Prostate gland (tissue), 2 donors: ENCODE results near the gene PSMD3.

Experiments
- CTCF ChIP-seq, 4 experiments: fragments of 200-600 bp in 2 of 4; fragments of 450-650 bp in 2 of 4; sonication (generic) in 2 of 4; IDR thresholded peaks; 1 replicate in 3 of 4; 2 replicates in 1 of 4; pipeline ENCODE4 v1.5.1; 2016 to 2019; ENCODE audit warnings: antibody characterized with exemption in 4 of 4, mild to moderate bottlenecking in 2 of 4, moderate library complexity in 2 of 4
- POLR2A ChIP-seq: fragments of 450-650 bp; IDR thresholded peaks from one replicate; pipeline ENCODE4 v1.6.1; 2016; ENCODE audit warnings: antibody characterized with exemption, mild to moderate bottlenecking
- POLR2AphosphoS5 ChIP-seq: sonication (generic); formaldehyde crosslinking; IDR thresholded peaks from one replicate; pipeline ENCODE4 v1.6.1; 2017; ENCODE audit warnings: antibody characterized with exemption

GRCh38 chr17:40027614-40028012 is 47.0 kb downstream of the PSMD3 start:
- TF ChIP-seq POLR2A, result no peak
- no peak for TF ChIP-seq CTCF (IDR thresholded peaks at IDR 0.05)
- TF ChIP-seq POLR2AphosphoS5, result no peak
